Measurements from ENCODE around the gene CELSR1.

CELSR1 gene

GRCh38 chr22:46377525-46378425, 159.6 kb downstream of the CELSR1 start:
- DNase-seq (ENCODE audit: low spot score) = no peak

GRCh38 chr22:46376908-46377524, 160.4 kb downstream of the CELSR1 start:
- no peak for DNase-seq (ENCODE audit: low spot score)

- DNase-seq (ENCODE audit: low spot score) = no peak
Measured at GRCh38 chr22:46376111-46376510, 161.3 kb downstream of the CELSR1 start.

GRCh38 chr22:46374663-46375474, 162.6 kb downstream of the CELSR1 start:
- DNase-seq (ENCODE audit: low spot score) = no peak

GRCh38 chr22:46373921-46374662, 163.3 kb downstream of the CELSR1 start:
- no peak for DNase-seq (ENCODE audit: low spot score)

GRCh38 chr22:46373159-46373558, 164.3 kb downstream of the CELSR1 start:
- no peak for DNase-seq (ENCODE audit: low spot score)

- DNase-seq (ENCODE audit: low spot score) = no peak
Measured at GRCh38 chr22:46372686-46373085, 164.7 kb downstream of the CELSR1 start.

- no peak for DNase-seq (ENCODE audit: low spot score)
Measured at GRCh38 chr22:46371623-46372226, 165.7 kb downstream of the CELSR1 start.

- DNase-seq (ENCODE audit: low spot score) = no peak
Measured at GRCh38 chr22:46370584-46371291, 166.7 kb downstream of the CELSR1 start.

- DNase-seq (ENCODE audit: low spot score) = no peak
Measured at GRCh38 chr22:46369716-46370583, 167.5 kb downstream of the CELSR1 start.

- DNase-seq (ENCODE audit: low spot score) = no peak
Measured at GRCh38 chr22:46368871-46369715, 168.3 kb downstream of the CELSR1 start.

- DNase-seq (ENCODE audit: low spot score) = no peak
Measured at GRCh38 chr22:46368422-46368821, 169.0 kb downstream of the CELSR1 start.

- no peak for DNase-seq (ENCODE audit: low spot score)
Measured at GRCh38 chr22:46367707-46368191, 169.7 kb downstream of the CELSR1 start.

GRCh38 chr22:46366801-46367706, 170.4 kb downstream of the CELSR1 start:
- no peak for DNase-seq (ENCODE audit: low spot score)

GRCh38 chr22:46366327-46366731, 171.1 kb downstream of the CELSR1 start:
- no peak for DNase-seq (ENCODE audit: low spot score)

GRCh38 chr22:46365166-46365624, 172.2 kb downstream of the CELSR1 start:
- no peak for DNase-seq (ENCODE audit: low spot score)
